Uterus (tissue), 2 donors: ENCODE results near the gene TMEM200A.

ENCODE experiments used
- POLR2A ChIP-seq, 2 donors: fragments of 450-650 bp; IDR thresholded peaks; one replicate each; pipeline ENCODE4 v1.6.1; 2016; ENCODE audit warnings: antibody characterized with exemption in 2 of 2, mild to moderate bottlenecking in 1 of 2, moderate library complexity in 1 of 2
- TF ChIP-seq, protein P1 (sequence below), 4 experiments: fragments of 200-600 bp in 2 of 4; fragments of 450-650 bp in 2 of 4; sonication (generic) in 2 of 4; IDR thresholded peaks; one replicate each; pipeline ENCODE4 v1.5.1; 2016 to 2019; ENCODE audit warnings: antibody characterized with exemption in 4 of 4, mild to moderate bottlenecking in 2 of 4, moderate library complexity in 1 of 4

DNA sequence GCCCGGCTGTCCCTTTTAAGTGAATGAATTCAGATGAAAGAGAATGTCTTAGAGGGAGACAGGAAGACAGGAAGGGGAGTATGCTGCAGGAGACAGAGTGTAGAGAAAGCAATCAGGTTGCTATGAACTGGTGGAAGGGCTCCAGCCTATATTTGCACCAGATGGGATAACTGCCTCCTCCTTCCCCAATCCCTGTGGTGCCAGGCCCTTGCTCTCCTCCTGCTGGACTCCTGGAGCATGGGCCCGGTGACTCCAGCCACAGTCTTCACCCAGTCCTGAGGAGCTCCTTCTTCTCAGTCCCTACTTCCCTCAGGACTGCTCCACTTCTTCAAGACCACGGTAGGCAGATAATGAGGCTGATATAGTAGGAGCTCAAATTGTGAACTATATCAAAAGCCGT, 91.8 kb downstream of the TMEM200A start:
- TF ChIP-seq, protein P1, sequence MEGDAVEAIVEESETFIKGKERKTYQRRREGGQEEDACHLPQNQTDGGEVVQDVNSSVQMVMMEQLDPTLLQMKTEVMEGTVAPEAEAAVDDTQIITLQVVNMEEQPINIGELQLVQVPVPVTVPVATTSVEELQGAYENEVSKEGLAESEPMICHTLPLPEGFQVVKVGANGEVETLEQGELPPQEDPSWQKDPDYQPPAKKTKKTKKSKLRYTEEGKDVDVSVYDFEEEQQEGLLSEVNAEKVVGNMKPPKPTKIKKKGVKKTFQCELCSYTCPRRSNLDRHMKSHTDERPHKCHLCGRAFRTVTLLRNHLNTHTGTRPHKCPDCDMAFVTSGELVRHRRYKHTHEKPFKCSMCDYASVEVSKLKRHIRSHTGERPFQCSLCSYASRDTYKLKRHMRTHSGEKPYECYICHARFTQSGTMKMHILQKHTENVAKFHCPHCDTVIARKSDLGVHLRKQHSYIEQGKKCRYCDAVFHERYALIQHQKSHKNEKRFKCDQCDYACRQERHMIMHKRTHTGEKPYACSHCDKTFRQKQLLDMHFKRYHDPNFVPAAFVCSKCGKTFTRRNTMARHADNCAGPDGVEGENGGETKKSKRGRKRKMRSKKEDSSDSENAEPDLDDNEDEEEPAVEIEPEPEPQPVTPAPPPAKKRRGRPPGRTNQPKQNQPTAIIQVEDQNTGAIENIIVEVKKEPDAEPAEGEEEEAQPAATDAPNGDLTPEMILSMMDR (IDR thresholded peaks at IDR 0.05), result no peak
- TF ChIP-seq POLR2A (IDR thresholded peaks at IDR 0.05), result no peak
